ENCODE data around the gene ZMIZ1. TPM values are rescaled to one million over a fixed set of nuclear protein-coding genes. Genes with fewer than 3 reads are reported as not detected.
"Not testable (repeated sequence)": the region's sequence is repeated elsewhere in the genome, so short reads cannot be mapped to it uniquely, and the experiment has no call there.

The ZMIZ1 gene
- total RNA-seq, 1 experiment from 2014 or later, result 27.5 TPM

GRCh38 chr10:79320316-79320715 lies 251.6 kb downstream of the ZMIZ1 start:
- no peak for DNase-seq (ENCODE audit: low spot score)

GRCh38 chr10:79320820-79321493 lies 252.2 kb downstream of the ZMIZ1 start:
- DNase-seq (ENCODE audit: low spot score), result no peak

- DNase-seq (ENCODE audit: low spot score), result no peak
Measured at GRCh38 chr10:79321494-79321882, 252.7 kb downstream of the ZMIZ1 start.

- no peak for DNase-seq (ENCODE audit: low spot score)
Measured at GRCh38 chr10:79321951-79322350, 253.2 kb downstream of the ZMIZ1 start.

- DNase-seq (ENCODE audit: low spot score), result no peak
Measured at GRCh38 chr10:79322616-79323543, 254.1 kb downstream of the ZMIZ1 start.

- no peak for DNase-seq (ENCODE audit: low spot score)
Measured at GRCh38 chr10:79323602-79324001, 254.8 kb downstream of the ZMIZ1 start.

- DNase-seq (ENCODE audit: low spot score), result no peak
Measured at GRCh38 chr10:79324032-79324695, 255.4 kb downstream of the ZMIZ1 start.

GRCh38 chr10:79326361-79327089 lies 257.8 kb downstream of the ZMIZ1 start:
- no peak for DNase-seq (ENCODE audit: low spot score)

GRCh38 chr10:79327090-79327457 lies 258.3 kb downstream of the ZMIZ1 start:
- DNase-seq (ENCODE audit: low spot score), result no peak

- no peak for DNase-seq (ENCODE audit: low spot score)
Measured at GRCh38 chr10:79328147-79328701, 259.5 kb downstream of the ZMIZ1 start.

GRCh38 chr10:79328737-79329504 lies 260.2 kb downstream of the ZMIZ1 start:
- DNase-seq (ENCODE audit: low spot score), result no peak

GRCh38 chr10:79329529-79329928 lies 260.8 kb downstream of the ZMIZ1 start:
- no peak for DNase-seq (ENCODE audit: low spot score)

GRCh38 chr10:79331226-79331625 lies 262.5 kb downstream of the ZMIZ1 start:
- DNase-seq (ENCODE audit: low spot score), result no peak

GRCh38 chr10:79331709-79332108 lies 262.9 kb downstream of the ZMIZ1 start:
- DNase-seq (ENCODE audit: low spot score), result no peak

GRCh38 chr10:79332610-79333315 lies 264.0 kb downstream of the ZMIZ1 start:
- not testable (repeated sequence) for DNase-seq (ENCODE audit: low spot score)

- DNase-seq (ENCODE audit: low spot score), result no peak
Measured at GRCh38 chr10:79333513-79333912, 264.7 kb downstream of the ZMIZ1 start.

GRCh38 chr10:79334573-79334972 lies 265.8 kb downstream of the ZMIZ1 start:
- DNase-seq (ENCODE audit: low spot score), result no peak

GRCh38 chr10:79335094-79335469 lies 266.3 kb downstream of the ZMIZ1 start:
- no peak for DNase-seq (ENCODE audit: low spot score)

GRCh38 chr10:79335470-79336235 lies 266.9 kb downstream of the ZMIZ1 start:
- no peak for DNase-seq (ENCODE audit: low spot score)

Data from HT-29 (cell line).